IPS DF 4.7 (cell line): ENCODE measurements around the gene SORBS1.
"Not testable (repeated sequence)": the region's sequence is repeated elsewhere in the genome, so short reads cannot be mapped to it uniquely, and the experiment has no call there.

ENCODE experiments used
- DNase-seq: peaks from one replicate; pipeline ENCODE4 v3.0.0-alpha.2; 2013; ENCODE audit warnings: low spot score; ENCODE audit errors: extremely low read depth

Gene SORBS1

GRCh38 chr10:95493862-95494261 lies 67.3 kb downstream of the SORBS1 start:
- DNase-seq: no peak

GRCh38 chr10:95487994-95488393 lies 73.2 kb downstream of the SORBS1 start:
- no peak for DNase-seq

GRCh38 chr10:95485056-95485844 lies 75.9 kb downstream of the SORBS1 start:
- no peak for DNase-seq

GRCh38 chr10:95482501-95483233 lies 78.5 kb downstream of the SORBS1 start:
- DNase-seq: no peak

- DNase-seq: no peak
These were observed 80.2 kb downstream of the SORBS1 start for GRCh38 chr10:95480901-95481491.

GRCh38 chr10:95480102-95480900 lies 80.9 kb downstream of the SORBS1 start:
- no peak for DNase-seq

GRCh38 chr10:95478935-95479334 lies 82.2 kb downstream of the SORBS1 start:
- no peak for DNase-seq

GRCh38 chr10:95478185-95478584 lies 83.0 kb downstream of the SORBS1 start:
- DNase-seq: no peak

- DNase-seq: no peak
These were observed 84.0 kb downstream of the SORBS1 start for GRCh38 chr10:95477175-95477520.

- DNase-seq: no peak
These were observed 84.5 kb downstream of the SORBS1 start for GRCh38 chr10:95476469-95477174.

GRCh38 chr10:95475827-95476468 lies 85.2 kb downstream of the SORBS1 start:
- DNase-seq: no peak

- no peak for DNase-seq
These were observed 86.2 kb downstream of the SORBS1 start for GRCh38 chr10:95475003-95475383.

- DNase-seq: no peak
These were observed 86.8 kb downstream of the SORBS1 start for GRCh38 chr10:95474228-95475002.

GRCh38 chr10:95472304-95473088 lies 88.7 kb downstream of the SORBS1 start:
- no peak for DNase-seq

GRCh38 chr10:95469676-95470075 lies 91.5 kb downstream of the SORBS1 start:
- DNase-seq: no peak

- no peak for DNase-seq
These were observed 91.9 kb downstream of the SORBS1 start for GRCh38 chr10:95469251-95469650.

- DNase-seq: not testable (repeated sequence)
These were observed 93.5 kb downstream of the SORBS1 start for GRCh38 chr10:95467642-95468041.

- DNase-seq: no peak
These were observed 94.0 kb downstream of the SORBS1 start for GRCh38 chr10:95467162-95467599.

GRCh38 chr10:95466436-95466835 lies 94.7 kb downstream of the SORBS1 start:
- DNase-seq: no peak
